ENCODE data around the gene OR2H2. TPM values are rescaled to one million over a fixed set of nuclear protein-coding genes. Genes with fewer than 3 reads are reported as not detected.
A peak's percentile ranks its signal among the peaks of the same experiment; 100 is the strongest.

Gene OR2H2
- total and polyA plus RNA-seq, 4 donors: not detected

DNA sequence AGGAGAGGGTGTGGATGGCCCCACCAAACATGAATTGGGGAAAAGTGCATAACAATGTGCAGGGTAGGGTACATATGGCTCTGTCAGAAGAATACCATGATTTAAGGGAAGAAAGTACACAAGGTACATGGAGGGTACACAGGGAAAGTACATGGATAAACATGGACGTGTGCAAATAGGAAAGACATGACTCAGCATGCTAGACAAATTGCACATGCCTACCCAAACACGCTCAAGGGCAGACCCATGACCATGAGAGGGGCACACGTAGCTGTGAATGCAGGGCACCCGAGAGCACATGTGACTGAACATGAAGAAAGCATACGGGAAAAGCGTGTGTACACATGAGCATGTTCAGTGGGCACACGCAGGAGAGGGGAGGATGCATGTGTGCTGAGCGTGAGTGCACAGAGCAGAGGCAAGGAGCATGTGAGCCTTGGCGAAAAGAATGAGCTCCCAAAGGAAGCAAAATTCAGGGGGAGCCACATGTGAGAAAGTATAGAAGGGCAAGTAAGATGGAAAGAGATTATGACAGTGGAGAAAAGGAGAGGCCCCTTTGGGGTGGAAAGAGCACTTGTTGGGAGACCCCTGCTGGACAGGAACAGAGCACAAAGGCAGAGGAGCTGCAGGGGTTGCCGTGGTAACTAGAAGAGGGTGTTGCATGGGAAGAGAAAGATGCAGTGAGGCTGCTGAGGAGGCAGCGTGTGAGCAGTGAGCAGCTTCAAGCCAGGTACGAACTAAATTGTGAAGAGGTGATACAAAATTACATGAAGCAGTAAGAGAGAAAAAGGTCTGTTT, 17.8 kb downstream of the OR2H2 start:
- H3K36me3 ChIP-seq (ENCODE audit: control insufficient read depth in 4 of 4, insufficient read depth in 4 of 4, low read length in 4 of 4): peaks cover 3 to 38% (median 33%) of the 10 kb centered on the region in 4 donors
- peak; percentile 28 to 30 (median 30) for DNase-seq

DNA sequence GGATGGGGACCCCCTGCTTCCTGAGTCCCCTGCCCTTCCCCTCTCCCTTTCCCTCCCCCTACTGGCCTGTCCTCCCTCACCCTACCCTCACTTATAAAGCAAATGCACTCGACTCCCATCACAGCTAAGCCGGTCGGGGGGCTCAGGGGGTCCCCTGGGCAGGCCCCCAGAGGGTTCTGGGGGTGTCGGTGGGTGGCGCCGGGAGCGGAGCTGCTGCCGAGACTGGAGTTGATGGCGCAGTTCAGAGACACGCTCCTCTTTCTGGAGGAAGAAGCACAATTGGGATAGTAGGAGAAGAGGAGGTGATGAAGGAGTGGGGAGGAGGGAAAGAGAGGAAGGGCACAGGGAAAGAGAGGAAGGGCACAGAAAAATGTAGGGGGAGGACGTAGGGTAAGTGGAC, 18.5 kb downstream of the OR2H2 start:
- WGBS, 2 donors: 93% methylated on average over 11 of the region's 11 CpGs
- Histone ChIP-seq H3K36me3 (ENCODE audit: control insufficient read depth in 4 of 4, insufficient read depth in 4 of 4, low read length in 4 of 4) (peaks cover 3 to 45% (median 38%) of the 10 kb centered on the region in 4 donors), H3K9ac (ENCODE audit: insufficient read depth in 1 of 2, low read length in 2 of 2) (no peak overlapping the region), H3K9me3 (ENCODE audit: control insufficient read depth in 4 of 4, insufficient read depth in 3 of 4, low read length in 3 of 4) (peaks cover 0 to 2% (median 0%) of the 10 kb centered on the region in 4 donors), H3K27me3 (ENCODE audit: control insufficient read depth in 3 of 3, insufficient read depth in 3 of 3, low read length in 2 of 3) (no peaks in the 10 kb centered on the region), H3K27ac (ENCODE audit: low read depth in 1 of 2, low read length in 1 of 2) (no peak overlapping the region), H3K4me1 (ENCODE audit: control insufficient read depth in 5 of 5, insufficient read depth in 5 of 5, low read length in 5 of 5) (no peaks in the 10 kb centered on the region), H3K4me3 (no peak overlapping the region)
- TF ChIP-seq, protein P1, sequence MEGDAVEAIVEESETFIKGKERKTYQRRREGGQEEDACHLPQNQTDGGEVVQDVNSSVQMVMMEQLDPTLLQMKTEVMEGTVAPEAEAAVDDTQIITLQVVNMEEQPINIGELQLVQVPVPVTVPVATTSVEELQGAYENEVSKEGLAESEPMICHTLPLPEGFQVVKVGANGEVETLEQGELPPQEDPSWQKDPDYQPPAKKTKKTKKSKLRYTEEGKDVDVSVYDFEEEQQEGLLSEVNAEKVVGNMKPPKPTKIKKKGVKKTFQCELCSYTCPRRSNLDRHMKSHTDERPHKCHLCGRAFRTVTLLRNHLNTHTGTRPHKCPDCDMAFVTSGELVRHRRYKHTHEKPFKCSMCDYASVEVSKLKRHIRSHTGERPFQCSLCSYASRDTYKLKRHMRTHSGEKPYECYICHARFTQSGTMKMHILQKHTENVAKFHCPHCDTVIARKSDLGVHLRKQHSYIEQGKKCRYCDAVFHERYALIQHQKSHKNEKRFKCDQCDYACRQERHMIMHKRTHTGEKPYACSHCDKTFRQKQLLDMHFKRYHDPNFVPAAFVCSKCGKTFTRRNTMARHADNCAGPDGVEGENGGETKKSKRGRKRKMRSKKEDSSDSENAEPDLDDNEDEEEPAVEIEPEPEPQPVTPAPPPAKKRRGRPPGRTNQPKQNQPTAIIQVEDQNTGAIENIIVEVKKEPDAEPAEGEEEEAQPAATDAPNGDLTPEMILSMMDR (IDR thresholded peaks at IDR 0.05; ENCODE audit: control extremely low read depth, extremely low read depth): no peak
- ATAC-seq (ENCODE audit: insufficient read depth, low FRiP score): no peak
- no peak for DNase-seq

More for the DNA sequence above, 17.8 kb downstream of the OR2H2 start:
- TF ChIP-seq, protein P1 (IDR thresholded peaks at IDR 0.05; ENCODE audit: control extremely low read depth, extremely low read depth): no peak
- H3K4me3 ChIP-seq: no peak overlapping the region
- peaks cover 0 to 2% (median 0%) of the 10 kb centered on the region in 4 donors for H3K9me3 ChIP-seq (ENCODE audit: control insufficient read depth in 4 of 4, insufficient read depth in 3 of 4, low read length in 3 of 4)
- H3K4me1 ChIP-seq (ENCODE audit: control insufficient read depth in 5 of 5, insufficient read depth in 5 of 5, low read length in 5 of 5): no peaks in the 10 kb centered on the region
- no peak for ATAC-seq (ENCODE audit: insufficient read depth, low FRiP score)
- H3K27me3 ChIP-seq (ENCODE audit: control insufficient read depth in 3 of 3, insufficient read depth in 3 of 3, low read length in 2 of 3): no peaks in the 10 kb centered on the region
- H3K9ac ChIP-seq (ENCODE audit: insufficient read depth in 1 of 2, low read length in 2 of 2): no peak overlapping the region
- H3K27ac ChIP-seq (ENCODE audit: low read depth in 1 of 2, low read length in 1 of 2): no peak overlapping the region
- 82 to 87% methylated on average over 12 of the region's 12 CpGs for WGBS, 2 donors

DNA sequence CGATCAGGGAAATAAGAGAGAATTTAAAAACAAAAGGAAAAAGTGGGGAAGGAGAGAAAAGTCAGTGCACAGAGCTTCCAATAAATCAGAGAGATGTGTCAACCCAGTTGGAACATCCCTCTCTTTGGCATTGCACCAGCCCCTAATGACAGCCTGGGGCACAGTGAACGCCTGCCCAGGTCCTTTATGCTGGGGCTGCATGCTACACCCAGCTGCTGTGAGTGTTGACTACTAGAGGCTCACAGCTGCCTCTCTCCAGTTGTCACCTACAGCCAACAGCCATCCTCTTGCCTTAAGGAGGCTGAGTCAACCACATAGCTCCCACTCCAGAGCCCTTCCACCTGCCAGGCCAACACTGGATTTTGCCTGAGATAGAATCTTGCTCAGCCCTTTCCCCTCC, 19.0 kb downstream of the OR2H2 start:
- TF ChIP-seq, protein P1 (IDR thresholded peaks at IDR 0.05; ENCODE audit: control extremely low read depth, extremely low read depth): no peak
- Histone ChIP-seq H3K9ac (ENCODE audit: insufficient read depth in 1 of 2, low read length in 2 of 2) (no peak overlapping the region), H3K4me3 (no peak overlapping the region), H3K27ac (ENCODE audit: low read depth in 1 of 2, low read length in 1 of 2) (no peak overlapping the region), H3K36me3 (ENCODE audit: control insufficient read depth in 4 of 4, insufficient read depth in 4 of 4, low read length in 4 of 4) (peaks cover 5 to 49% (median 41%) of the 10 kb centered on the region in 4 donors), H3K27me3 (ENCODE audit: control insufficient read depth in 3 of 3, insufficient read depth in 3 of 3, low read length in 2 of 3) (no peaks in the 10 kb centered on the region), H3K9me3 (ENCODE audit: control insufficient read depth in 4 of 4, insufficient read depth in 3 of 4, low read length in 3 of 4) (peaks cover 0 to 2% (median 0%) of the 10 kb centered on the region in 4 donors), H3K4me1 (ENCODE audit: control insufficient read depth in 5 of 5, insufficient read depth in 5 of 5, low read length in 5 of 5) (no peaks in the 10 kb centered on the region)
- no peak for ATAC-seq (ENCODE audit: insufficient read depth, low FRiP score)
- DNase-seq: no peak
- 89 to 98% methylated on average over 2 of the region's 2 CpGs for WGBS, 2 donors
